Retinal pigment epithelial cell (primary cell): ENCODE measurements around the gene EIF6.

Experiments
- DNase-seq: peaks from one replicate; pipeline ENCODE4 v3.0.0-alpha.2; 2010; ENCODE audit warnings: low read depth
- H3K4me3 ChIP-seq: 2 replicates; pipeline ENCODE4 v1.5.1; 2011; ENCODE audit warnings: mild to moderate bottlenecking, low read length, control low read depth, moderate library complexity
- TF ChIP-seq, protein P1 (sequence below): conservative IDR thresholded peaks from 2 replicates; pipeline ENCODE4 v1.5.1; 2011; ENCODE audit warnings: low read depth, low read length, control low read depth, inconsistent platforms

EIF6 gene

DNA sequence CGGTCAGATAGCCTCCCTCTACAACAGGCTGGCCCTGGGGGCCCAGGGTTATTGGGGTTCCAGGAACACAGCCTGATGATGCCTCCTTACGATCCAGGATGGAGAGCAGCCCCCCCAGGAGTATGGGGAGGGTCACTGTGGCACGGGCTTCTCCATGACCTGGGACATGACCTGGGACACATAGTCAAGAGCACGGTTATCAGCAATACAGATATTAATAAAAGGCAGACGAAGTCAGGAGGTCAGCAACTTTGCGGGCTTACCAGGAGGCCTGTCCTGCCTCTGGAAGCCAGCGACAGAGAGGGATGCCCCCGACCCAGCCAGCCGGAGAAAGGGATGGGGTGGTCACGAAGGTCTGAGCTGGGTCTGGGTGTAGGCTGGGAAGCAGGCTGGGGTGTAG lies 7.4 kb downstream of the EIF6 start:
- DNase-seq: no peak
- TF ChIP-seq, protein P1, sequence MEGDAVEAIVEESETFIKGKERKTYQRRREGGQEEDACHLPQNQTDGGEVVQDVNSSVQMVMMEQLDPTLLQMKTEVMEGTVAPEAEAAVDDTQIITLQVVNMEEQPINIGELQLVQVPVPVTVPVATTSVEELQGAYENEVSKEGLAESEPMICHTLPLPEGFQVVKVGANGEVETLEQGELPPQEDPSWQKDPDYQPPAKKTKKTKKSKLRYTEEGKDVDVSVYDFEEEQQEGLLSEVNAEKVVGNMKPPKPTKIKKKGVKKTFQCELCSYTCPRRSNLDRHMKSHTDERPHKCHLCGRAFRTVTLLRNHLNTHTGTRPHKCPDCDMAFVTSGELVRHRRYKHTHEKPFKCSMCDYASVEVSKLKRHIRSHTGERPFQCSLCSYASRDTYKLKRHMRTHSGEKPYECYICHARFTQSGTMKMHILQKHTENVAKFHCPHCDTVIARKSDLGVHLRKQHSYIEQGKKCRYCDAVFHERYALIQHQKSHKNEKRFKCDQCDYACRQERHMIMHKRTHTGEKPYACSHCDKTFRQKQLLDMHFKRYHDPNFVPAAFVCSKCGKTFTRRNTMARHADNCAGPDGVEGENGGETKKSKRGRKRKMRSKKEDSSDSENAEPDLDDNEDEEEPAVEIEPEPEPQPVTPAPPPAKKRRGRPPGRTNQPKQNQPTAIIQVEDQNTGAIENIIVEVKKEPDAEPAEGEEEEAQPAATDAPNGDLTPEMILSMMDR: no peak

DNA sequence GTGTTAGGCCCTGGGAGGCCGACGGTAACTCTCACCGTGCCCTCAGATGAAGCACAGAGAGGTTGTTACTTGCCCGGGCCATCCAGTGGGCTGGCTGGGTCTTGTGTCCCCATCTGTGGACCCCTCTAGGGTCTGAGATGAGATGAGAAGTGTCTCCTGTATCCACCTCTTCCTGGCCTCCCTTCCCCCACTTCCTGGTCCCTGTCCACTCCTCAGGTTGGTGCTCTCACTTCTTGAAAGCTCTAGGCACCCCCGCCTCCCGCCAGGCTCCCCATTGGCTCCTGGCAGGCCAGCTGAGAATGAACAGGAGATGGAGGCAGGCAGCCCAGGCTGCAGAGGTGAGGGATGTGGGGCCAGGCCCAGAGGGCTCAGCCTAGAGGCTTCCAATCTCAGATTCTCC lies 8.2 kb downstream of the EIF6 start:
- TF ChIP-seq, protein P1: no peak
- peak overlapping the region; percentile 90 for H3K4me3 ChIP-seq
- DNase-seq: no peak

More for the DNA sequence above, 7.4 kb downstream of the EIF6 start:
- peak overlapping the region; percentile 90 for H3K4me3 ChIP-seq

DNA sequence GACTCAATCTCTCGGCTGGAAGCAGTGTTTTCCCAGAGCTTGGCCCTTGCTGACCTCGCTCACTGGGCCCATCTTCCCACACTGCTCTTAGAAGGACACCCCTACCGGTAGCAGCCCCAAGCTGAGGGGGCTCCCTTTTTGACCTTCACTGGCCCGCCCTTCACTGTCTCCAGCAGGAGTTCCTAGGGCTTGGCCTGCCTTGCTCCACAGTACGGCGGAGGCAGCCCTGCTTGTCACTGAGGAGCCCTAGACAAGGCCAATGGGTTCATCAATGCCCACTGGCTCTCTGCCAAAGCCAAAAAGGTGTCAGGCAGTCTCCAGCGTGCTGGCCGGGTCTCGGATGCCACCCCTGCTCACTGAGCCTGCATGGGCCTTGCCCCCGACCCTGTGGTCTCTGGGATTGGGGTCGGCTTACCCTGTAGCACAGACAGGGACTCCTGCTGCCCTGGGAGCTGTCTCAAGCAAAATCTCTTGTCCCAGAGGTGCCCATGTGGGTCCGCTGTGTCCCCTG lies 8.8 kb downstream of the EIF6 start:
- DNase-seq: no peak
- TF ChIP-seq, protein P1: no peak
- no peak overlapping the region for H3K4me3 ChIP-seq

DNA sequence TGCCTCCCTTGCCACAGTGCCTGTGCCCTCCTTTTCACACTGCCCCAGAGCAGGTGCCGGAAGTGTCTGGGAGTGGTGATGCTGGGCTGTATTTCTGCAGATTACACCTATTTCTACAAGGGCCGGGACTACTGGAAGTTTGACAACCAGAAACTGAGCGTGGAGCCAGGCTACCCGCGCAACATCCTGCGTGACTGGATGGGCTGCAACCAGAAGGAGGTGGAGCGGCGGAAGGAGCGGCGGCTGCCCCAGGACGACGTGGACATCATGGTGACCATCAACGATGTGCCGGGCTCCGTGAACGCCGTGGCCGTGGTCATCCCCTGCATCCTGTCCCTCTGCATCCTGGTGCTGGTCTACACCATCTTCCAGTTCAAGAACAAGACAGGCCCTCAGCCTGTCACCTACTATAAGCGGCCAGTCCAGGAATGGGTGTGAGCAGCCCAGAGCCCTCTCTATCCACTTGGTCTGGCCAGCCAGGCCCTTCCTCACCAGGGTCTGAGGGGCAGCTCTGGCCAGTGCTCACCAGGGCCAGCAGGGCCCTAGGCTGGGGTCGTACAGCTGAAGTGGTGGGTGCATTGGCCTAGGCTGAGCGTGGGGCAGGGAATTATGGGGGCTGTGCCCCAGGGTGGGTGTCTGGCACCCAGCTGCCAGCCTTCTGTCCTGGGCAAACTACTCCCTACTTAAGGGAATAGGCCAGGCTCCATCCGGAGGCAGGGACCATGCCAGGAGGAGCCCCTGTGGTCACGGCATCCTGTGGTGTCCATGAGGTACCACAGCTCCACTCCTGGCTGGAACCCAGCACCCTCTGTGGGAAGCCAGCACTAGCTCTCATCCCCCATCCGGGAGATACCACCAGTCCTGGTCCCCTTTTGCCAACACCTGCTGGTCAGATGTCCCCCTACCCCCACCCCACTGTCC lies 10.1 kb downstream of the EIF6 start:
- TF ChIP-seq, protein P1: no peak
- DNase-seq: no peak

DNA sequence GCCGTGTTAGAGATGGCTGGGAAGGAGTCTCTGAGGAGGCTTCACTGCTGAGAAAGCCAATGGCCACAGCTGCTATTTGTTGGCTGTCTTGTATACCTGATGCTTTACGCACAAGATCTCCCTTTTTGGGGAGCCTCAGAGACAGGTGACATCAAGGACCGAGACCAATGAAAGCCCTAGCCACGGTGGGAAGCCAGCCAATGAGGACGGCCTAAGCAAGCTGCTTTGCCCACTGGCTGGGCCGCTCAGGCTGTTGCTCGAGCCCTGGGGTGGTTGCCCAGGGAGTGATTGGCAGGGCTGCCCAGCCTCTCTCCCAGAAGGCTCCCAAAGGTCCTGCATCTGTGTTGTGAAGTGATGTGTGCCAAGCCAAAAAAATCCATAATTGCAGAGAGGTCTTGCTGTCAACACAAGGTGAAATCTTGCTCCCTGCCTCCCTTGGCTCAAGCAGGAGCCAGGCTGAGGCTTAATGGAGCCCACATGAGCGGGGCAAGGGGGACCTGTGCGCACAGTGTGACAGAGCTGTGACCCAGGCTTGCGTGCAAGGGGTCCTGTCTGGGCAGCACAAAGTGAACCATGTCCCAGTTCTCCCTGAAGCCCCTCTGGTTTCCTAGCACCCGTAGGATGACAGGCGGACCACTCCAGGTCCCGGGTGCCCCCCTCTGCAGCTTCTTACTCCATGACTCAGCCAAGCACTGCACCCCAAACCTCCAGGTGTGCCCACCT lies 11.0 kb downstream of the EIF6 start:
- H3K4me3 ChIP-seq: no peak overlapping the region
- TF ChIP-seq, protein P1: no peak
- DNase-seq: no peak

More for the DNA sequence above, 10.1 kb downstream of the EIF6 start:
- H3K4me3 ChIP-seq: no peak overlapping the region

DNA sequence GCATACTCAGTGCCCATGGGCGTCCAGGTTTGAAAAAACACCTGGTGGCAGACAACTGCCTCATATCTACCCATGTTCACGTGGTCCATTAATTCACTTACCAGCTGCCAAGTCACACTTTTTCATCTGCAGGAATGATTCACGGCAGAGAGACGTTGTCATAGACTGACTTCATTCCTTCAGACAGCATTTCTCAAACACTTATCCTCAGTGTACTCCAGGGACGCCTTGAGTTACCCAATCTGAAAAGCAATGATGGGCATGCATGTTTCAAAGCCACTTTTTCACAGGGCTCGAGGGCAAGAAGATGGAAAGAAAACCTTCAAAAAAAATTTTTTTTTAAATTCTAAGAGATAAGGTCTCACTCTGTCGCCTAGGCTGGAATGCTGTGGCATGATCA lies 12.7 kb downstream of the EIF6 start:
- TF ChIP-seq, protein P1: no peak
- no peak overlapping the region for H3K4me3 ChIP-seq
- DNase-seq: no peak
